ENCODE results near the gene BIRC7. TPM values are rescaled to one million over a fixed set of nuclear protein-coding genes. Genes with fewer than 3 reads are reported as not detected.

BIRC7 gene
- total RNA-seq, 2 experiments from 2014 or later = 5.1 to 5.3 TPM

DNA sequence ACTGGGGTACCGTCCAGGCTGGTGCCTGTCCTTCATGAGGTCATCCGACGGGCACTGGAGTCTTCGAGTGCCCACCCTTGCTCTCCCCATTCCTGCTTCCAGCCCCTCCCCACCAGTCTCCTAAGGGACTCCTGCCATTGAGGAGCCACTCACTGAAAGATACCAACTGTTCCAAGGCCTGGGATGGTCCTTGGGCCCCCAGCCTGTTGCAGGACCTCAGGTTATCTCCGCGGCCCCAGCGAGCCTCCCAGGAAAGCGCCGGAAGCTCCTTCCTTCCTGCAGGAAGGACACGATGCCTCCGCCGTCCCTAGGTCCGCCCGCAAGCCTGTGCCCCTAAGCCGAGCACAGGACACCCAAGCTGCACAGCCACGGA, 17.3 kb downstream of the BIRC7 start:
- ChIA-PET CTCF (interaction anchor here (1.0 to 2.5 kb wide), 4 partner anchors 18 to 32 kb away, joined by 3 to 11 read pairs (median 5); partner anchors contain the start of gene BIRC7), POLR2A (no interaction called here)
- TF ChIP-seq, protein P1, sequence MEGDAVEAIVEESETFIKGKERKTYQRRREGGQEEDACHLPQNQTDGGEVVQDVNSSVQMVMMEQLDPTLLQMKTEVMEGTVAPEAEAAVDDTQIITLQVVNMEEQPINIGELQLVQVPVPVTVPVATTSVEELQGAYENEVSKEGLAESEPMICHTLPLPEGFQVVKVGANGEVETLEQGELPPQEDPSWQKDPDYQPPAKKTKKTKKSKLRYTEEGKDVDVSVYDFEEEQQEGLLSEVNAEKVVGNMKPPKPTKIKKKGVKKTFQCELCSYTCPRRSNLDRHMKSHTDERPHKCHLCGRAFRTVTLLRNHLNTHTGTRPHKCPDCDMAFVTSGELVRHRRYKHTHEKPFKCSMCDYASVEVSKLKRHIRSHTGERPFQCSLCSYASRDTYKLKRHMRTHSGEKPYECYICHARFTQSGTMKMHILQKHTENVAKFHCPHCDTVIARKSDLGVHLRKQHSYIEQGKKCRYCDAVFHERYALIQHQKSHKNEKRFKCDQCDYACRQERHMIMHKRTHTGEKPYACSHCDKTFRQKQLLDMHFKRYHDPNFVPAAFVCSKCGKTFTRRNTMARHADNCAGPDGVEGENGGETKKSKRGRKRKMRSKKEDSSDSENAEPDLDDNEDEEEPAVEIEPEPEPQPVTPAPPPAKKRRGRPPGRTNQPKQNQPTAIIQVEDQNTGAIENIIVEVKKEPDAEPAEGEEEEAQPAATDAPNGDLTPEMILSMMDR (IDR thresholded peaks at IDR 0.05) = no peak
- no peak for DNase-seq
- peaks cover 41% of the 10 kb centered on the region for H3K27me3 Mint-ChIP-seq
- intact Hi-C loops (cut with micrococcal nuclease) = no loop called here
- no peak for ATAC-seq
- H3K4me1 Mint-ChIP-seq (ENCODE audit: low read depth) = peaks cover 4% of the 10 kb centered on the region
- H3K36me3 Mint-ChIP-seq (ENCODE audit: low read depth) = no peaks in the 10 kb centered on the region
- no peak overlapping the region for H3K27ac Mint-ChIP-seq
- H3K9me3 Mint-ChIP-seq = no peaks in the 10 kb centered on the region
- no peak overlapping the region for H3K4me3 Mint-ChIP-seq

DNA sequence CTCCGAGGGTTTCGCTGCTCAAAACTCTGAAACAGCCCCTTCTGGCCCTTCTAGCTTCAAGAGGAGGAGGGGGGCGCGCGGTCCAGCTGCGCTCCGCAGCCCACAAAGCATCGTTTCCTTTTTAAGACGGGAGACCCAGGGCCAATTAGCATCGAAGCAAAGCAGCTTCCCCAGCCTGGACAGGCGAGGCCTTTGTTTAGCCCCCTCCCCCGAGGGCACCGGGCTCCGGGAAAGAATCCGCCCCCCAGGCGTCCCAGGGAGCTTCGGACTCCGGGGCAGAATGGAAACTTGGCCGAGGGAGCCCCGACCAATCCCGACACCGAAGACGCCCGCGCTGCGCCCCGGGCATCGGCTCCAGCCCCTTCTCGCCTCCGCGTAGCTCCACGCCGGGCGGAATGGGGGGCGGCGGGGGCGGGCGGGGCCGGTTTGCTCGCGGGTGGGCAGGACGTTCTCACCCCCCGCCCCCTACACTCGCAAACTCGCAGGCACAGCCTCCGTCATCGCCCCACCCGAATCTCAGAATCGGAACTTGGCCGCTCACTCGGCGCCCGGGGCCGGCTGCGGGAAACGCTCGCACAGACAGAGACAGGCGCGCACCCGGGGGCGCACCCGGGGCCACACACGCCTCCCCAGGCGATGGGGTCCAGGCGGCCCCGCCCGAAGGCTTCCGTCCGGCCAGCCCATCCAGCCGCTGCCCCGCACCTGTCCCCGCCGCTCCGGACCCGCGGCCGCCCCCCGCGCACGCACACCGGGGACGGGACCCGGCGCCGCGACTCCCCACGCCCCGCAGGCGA, 17.9 kb downstream of the BIRC7 start:
- ATAC-seq (no peak), DNase-seq (no peak)
- peaks cover 40% of the 10 kb centered on the region for H3K27me3 Mint-ChIP-seq
- ChIA-PET POLR2A (no interaction called here), CTCF (interaction anchor here (1.1 to 1.4 kb wide), 2 partner anchors 19 to 31 kb away, joined by 4 to 6 read pairs; partner anchors contain the start of gene BIRC7)
- H3K36me3 Mint-ChIP-seq (ENCODE audit: low read depth) = no peaks in the 10 kb centered on the region
- no peaks in the 10 kb centered on the region for H3K9me3 Mint-ChIP-seq
- intact Hi-C loops (cut with micrococcal nuclease) = no loop called here
- no peak overlapping the region for H3K4me3 Mint-ChIP-seq
- no peak overlapping the region for H3K27ac Mint-ChIP-seq
- TF ChIP-seq, protein P1 (IDR thresholded peaks at IDR 0.05) = no peak
- H3K4me1 Mint-ChIP-seq (ENCODE audit: low read depth) = peaks cover 4% of the 10 kb centered on the region

DNA sequence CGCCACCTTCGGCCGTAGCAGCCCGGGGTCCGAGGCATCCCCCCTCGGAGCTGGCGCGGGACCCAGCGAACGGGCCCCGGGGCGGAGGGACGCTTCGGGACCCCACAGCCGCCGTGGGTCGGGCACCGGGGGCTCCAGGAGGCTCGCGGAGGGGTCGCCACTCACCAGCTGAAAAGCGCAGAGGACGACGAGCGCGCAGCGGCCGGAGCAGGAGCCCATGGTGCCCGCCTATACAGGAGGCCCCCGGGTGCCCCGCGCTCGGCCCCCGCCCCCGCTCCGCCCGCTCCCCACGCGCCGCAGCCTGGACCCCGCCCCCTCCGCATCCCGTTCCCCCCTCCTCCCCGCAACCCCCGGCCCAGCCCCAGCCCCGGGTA, 18.5 kb downstream of the BIRC7 start, which contains the start of gene NKAIN4:
Gene NKAIN4, minus strand, starts transcription at position 232 of the 374 bp plus-strand sequence. Its CDS starts 13 bp downstream, at position 219.
- POLR2A ChIA-PET = interaction anchor here (0.6 kb wide), 1 partner anchor 108 kb away, joined by 3 read pairs; no protein-coding TSS in a partner anchor
- intact Hi-C loops (cut with micrococcal nuclease) = no loop called here
- H3K27me3 Mint-ChIP-seq = peaks cover 36% of the 10 kb centered on the region
- peaks cover 4% of the 10 kb centered on the region for H3K4me1 Mint-ChIP-seq (ENCODE audit: low read depth)
- H3K9me3 Mint-ChIP-seq = no peaks in the 10 kb centered on the region
- H3K27ac Mint-ChIP-seq = no peak within 1 kb of the TSS
- no peaks in the 10 kb centered on the region for H3K36me3 Mint-ChIP-seq (ENCODE audit: low read depth)
- DNase-seq = no peak
- TF ChIP-seq, protein P1 (IDR thresholded peaks at IDR 0.05) = no peak
- CTCF ChIA-PET = interaction anchor here (1.1 to 1.9 kb wide), 3 partner anchors 19 to 31 kb away, joined by 4 to 6 read pairs (median 6); partner anchors contain the start of gene BIRC7
- H3K4me3 Mint-ChIP-seq = no peak within 1 kb of the TSS
- no peak for ATAC-seq

DNA sequence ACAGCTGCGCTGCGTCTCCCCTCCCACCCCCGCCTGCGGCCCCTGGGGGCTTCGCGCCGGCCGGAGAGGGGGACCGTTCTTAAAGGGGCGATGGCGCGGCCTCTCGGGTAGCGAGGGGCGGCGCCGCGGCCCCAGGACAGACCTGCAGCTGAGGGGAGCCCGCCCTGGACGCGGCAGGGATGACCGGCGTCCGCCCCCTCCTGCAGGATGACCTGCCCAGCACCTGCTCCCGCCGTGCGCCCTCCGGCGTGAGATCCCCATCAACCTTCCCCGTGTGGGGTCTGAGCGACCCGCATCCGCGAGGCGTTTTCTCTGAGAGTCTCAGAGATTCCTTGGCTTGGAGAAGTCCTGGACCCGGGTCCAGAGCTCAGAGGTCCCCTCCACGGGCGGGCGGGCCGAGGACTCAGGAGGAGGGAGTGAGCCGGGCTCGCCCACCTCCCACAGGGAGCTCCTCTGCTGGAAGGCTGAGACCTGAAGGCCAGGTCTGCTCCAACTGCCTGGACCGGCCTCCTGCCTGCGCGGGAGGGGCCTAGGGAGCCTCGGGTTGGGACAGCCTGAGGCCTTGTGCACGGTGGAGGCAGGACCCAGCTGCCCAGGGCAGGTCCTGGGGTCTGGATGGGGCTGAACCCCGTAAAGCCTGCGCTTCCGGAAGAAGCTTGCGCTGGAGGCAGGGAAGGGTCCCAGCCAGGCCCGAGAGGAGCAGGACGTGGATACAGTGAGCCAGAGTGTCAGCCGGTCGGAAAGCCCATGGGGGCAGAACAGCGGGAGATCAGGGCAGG, 19.1 kb downstream of the BIRC7 start:
- H3K27ac Mint-ChIP-seq = no peak overlapping the region
- peaks cover 4% of the 10 kb centered on the region for H3K4me1 Mint-ChIP-seq (ENCODE audit: low read depth)
- TF ChIP-seq, protein P1 (IDR thresholded peaks at IDR 0.05) = no peak
- H3K4me3 Mint-ChIP-seq = no peak overlapping the region
- no peaks in the 10 kb centered on the region for H3K9me3 Mint-ChIP-seq
- ChIA-PET CTCF (interaction anchor here (1.9 kb wide), 1 partner anchor 31 kb away, joined by 6 read pairs; no protein-coding TSS in a partner anchor), POLR2A (interaction anchor here (0.6 to 1.0 kb wide), 2 partner anchors 20 to 109 kb away, joined by 3 to 4 read pairs; partner anchors contain the start of gene BIRC7)
- H3K36me3 Mint-ChIP-seq (ENCODE audit: low read depth) = no peaks in the 10 kb centered on the region
- ATAC-seq (no peak), DNase-seq (no peak)
- intact Hi-C loops (cut with micrococcal nuclease) = no loop called here
- peaks cover 37% of the 10 kb centered on the region for H3K27me3 Mint-ChIP-seq

All from activated CD8-positive, alpha-beta T cell treated with anti-CD3 and anti-CD28 coated beads for 36 hours (primary cell).